Panc1 (cell line): ENCODE data around the gene PSORS1C2. TPM values are rescaled to one million over a fixed set of nuclear protein-coding genes. Genes with fewer than 3 reads are reported as not detected.

Source experiments
- ATAC-seq: fragments of 200-7000 bp; cut with Tn5 transposase; 2 replicates; pipeline ENCODE4 v1.9.1; 2020; ENCODE audit warnings: mild to moderate bottlenecking, moderate library complexity
- BruUV-seq: library from RNA; stranded (reverse); fragments of 400-500 nt; replicated peaks from 2 replicates; lab custom pipeline; 2021; lab: Mats Ljungman, UMichigan
- CTCF ChIA-PET: fragments of 300-600 bp; sonication (Branson Sonifier 250); formaldehyde crosslinking; loops from one replicate; lab custom pipeline; 2022; ENCODE audit warnings: antibody characterized with exemption; lab: Charles Lee
- POLR2A ChIA-PET: fragments of 300-600 bp; sonication (Branson Sonifier 250); formaldehyde crosslinking; loops from one replicate; lab custom pipeline; 2022; ENCODE audit warnings: antibody characterized with exemption; lab: Charles Lee
- DNase-seq: peaks from one replicate; pipeline ENCODE4 v3.0.0-alpha.2; 2010; ENCODE audit warnings: low read depth, low spot score
- H3K27ac ChIP-seq: 2 replicates; pipeline ENCODE4 v1.5.1; 2011; ENCODE audit warnings: mild to moderate bottlenecking, low read length, inconsistent platforms
- H3K27me3 ChIP-seq: fragments of 200-500 bp; sonication (Bioruptor generic); 2 replicates; pipeline ENCODE4 v1.6.0; 2014; ENCODE audit warnings: low read length, inconsistent platforms; ENCODE audit not compliant: control insufficient read depth, insufficient read depth
- H3K36me3 ChIP-seq: fragments of 200-500 bp; sonication (Bioruptor generic); 2 replicates; pipeline ENCODE4 v1.5.1; 2014; ENCODE audit warnings: inconsistent platforms, mild to moderate bottlenecking, low read length, moderate library complexity; ENCODE audit not compliant: control insufficient read depth, insufficient read depth
- H3K4me1 ChIP-seq: 2 replicates; pipeline ENCODE4 v1.5.1; 2011; ENCODE audit warnings: inconsistent platforms, mild to moderate bottlenecking, low read length, moderate library complexity; ENCODE audit not compliant: control insufficient read depth, insufficient read depth
- H3K4me3 ChIP-seq, 2 experiments: 2 replicates each; pipeline ENCODE4 v1.5.1; 2011 to 2012; ENCODE audit warnings: low read depth in 2 of 2, low read length in 2 of 2, mild to moderate bottlenecking in 2 of 2, inconsistent platforms in 1 of 2, moderate library complexity in 1 of 2
- H3K9me3 ChIP-seq: fragments of 200-500 bp; sonication (Bioruptor generic); 2 replicates; pipeline ENCODE4 v1.5.1; 2014; ENCODE audit warnings: low read depth, mild to moderate bottlenecking, inconsistent platforms, low read length, moderate library complexity; ENCODE audit not compliant: control insufficient read depth, insufficient read depth
- CTCF ChIP-seq: fragments of 450-650 bp; IDR thresholded peaks from 2 replicates; pipeline ENCODE4 v1.5.1; 2017; ENCODE audit warnings: mild to moderate bottlenecking
- POLR2AphosphoS5 ChIP-seq: IDR thresholded peaks from 2 replicates; pipeline ENCODE4 v1.6.1; 2012; ENCODE audit warnings: mild to moderate bottlenecking, low read depth, low read length, moderate library complexity
- REST ChIP-seq, 2 experiments: IDR thresholded peaks; 2 replicates each; pipeline ENCODE4 v1.6.1; 2011 to 2012; ENCODE audit warnings: low read depth in 2 of 2, control low read depth in 1 of 2, low read length in 1 of 2, mild to moderate bottlenecking in 1 of 2, moderate library complexity in 1 of 2; ENCODE audit not compliant: insufficient read depth in 1 of 2
- SIN3A ChIP-seq: IDR thresholded peaks from 2 replicates; pipeline ENCODE4 v1.6.1; 2012; ENCODE audit warnings: low read depth, mild to moderate bottlenecking, low read length, moderate library complexity, borderline replicate concordance; ENCODE audit not compliant: insufficient read depth
- TCF7L2 ChIP-seq: IDR thresholded peaks from 2 replicates; pipeline ENCODE4 v1.6.1; 2011; ENCODE audit warnings: mild to moderate bottlenecking, low read depth, low read length, inconsistent platforms
- in situ Hi-C: cut with HindIII; loops from 2 replicates; pipeline ENCODE4 v1.10.0; 2016; ENCODE audit warnings: low sequenced_read_pairs, low pct_unique_long_range_greater_than_20kb
- intact Hi-C: fragments of 100-400 bp; cut with micrococcal nuclease; formaldehyde crosslinking; loops from one replicate; pipeline ENCODE4 v1.10.0; 2022; ENCODE audit not compliant: unreplicated experiment
- total RNA-seq: library from RNA; stranded (reverse); gene quantifications from one replicate; pipeline ENCODE4 v1.2.1, GENCODE V29; 2021; ENCODE audit not compliant: unreplicated experiment

The PSORS1C2 gene
- total RNA-seq, 1 experiment from 2014 or later: not detected

DNA sequence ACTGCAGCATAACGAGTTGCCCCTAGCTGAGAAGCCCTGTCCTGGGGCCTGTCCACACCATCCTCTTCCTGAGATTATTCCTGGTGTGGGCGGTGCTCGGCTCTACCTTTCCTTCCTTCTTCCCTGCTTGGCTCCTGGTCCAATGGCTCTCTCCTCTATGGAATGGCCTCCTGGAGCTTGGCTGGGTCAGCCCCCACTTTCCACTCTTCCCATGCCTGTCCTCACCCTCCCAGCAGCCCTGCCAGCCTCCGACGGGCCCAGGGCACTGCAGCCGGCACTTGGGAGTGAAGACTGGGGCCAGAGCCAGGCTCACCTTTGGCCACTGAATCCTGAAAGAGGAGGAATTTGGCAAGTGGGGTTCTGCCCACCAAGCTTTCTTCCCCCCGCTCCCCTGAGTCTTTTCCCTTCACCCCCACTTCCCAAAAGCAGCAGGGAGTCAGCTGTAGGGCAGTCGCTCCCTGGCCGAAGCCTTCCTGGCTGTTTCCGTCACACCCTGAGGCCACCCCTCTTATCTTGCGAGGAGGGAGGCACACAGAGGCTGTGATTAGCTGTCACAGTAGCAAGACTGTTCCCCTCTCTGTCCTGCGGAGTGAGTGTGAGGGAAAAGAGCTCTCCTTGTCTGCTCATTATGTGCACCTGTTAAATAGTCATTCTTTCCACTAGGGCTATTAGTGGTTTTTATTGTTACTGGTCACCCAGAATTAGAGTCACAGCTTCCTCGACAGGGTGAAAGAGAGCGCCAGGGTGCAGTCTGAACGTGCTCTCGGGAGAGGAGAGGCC, 12.3 kb downstream of the PSORS1C2 start:
- no peaks in the 10 kb centered on the region for H3K9me3 ChIP-seq
- TF ChIP-seq POLR2AphosphoS5 (no peak), CTCF (no peak), SIN3A (no peak), REST (IDR thresholded peaks at IDR 0.05; ENCODE audit: insufficient read depth in 1 of 2, low read depth in 2 of 2, low read length in 1 of 2) (no peak), TCF7L2 (no peak)
- H3K4me3 ChIP-seq: no peak overlapping the region
- in situ Hi-C loops (no loop called here), intact Hi-C loops (no loop called here)
- ATAC-seq: no peak
- no peak for DNase-seq
- H3K4me1 ChIP-seq: peaks cover 20% of the 10 kb centered on the region
- no peak overlapping the region for H3K27ac ChIP-seq
- CTCF ChIA-PET: interaction anchor here (0.6 kb wide), 1 partner anchor 659 kb away, joined by 3 read pairs; no protein-coding TSS in a partner anchor
- H3K27me3 ChIP-seq: peaks cover 2% of the 10 kb centered on the region; the same call in 1 of the 2 replicates
- no TSS peak for BruUV-seq
- no peaks in the 10 kb centered on the region for H3K36me3 ChIP-seq
- POLR2A ChIA-PET: no interaction called here

DNA sequence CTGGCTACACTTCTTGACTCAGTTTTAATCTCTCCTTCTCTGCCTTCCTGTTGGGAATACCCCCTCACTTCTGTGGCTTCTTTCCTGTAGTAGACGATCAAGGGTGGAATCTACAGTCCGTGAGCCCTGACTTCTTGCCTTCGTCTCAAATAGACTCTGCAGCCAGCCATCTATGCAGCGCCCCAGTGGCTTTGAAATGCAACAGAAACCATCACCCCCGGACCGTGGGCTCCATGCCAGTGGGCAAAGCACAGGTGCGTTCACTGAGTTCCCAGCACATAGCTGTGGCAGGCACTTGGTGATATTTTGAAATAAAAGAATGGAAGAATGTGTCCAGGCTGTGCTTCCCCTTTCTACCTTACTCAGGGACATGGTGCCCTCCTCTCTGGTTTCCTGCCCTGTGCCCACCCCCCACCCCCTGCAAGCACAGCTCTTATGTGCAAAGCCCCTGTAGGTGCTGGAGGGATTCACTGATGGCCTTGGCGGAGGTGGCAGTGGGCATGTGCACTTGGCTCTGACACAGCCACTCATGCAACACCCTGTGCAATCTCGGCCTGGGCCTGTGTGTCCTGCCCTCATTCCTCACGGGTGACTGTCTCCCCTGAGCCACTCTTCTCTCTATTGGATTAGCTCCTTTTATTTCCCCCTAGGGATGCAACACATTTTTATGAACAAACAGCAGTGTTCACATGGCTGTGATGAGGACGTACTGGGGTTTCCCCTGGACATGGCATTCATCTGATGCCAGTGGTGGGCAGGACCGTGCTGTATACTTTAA, 13.1 kb downstream of the PSORS1C2 start:
- H3K4me3 ChIP-seq: no peak overlapping the region
- no peaks in the 10 kb centered on the region for H3K9me3 ChIP-seq
- in situ Hi-C loops (no loop called here), intact Hi-C loops (no loop called here)
- peaks cover 2% of the 10 kb centered on the region; the same call in 1 of the 2 replicates for H3K27me3 ChIP-seq
- peaks cover 20% of the 10 kb centered on the region for H3K4me1 ChIP-seq
- TF ChIP-seq REST (IDR thresholded peaks at IDR 0.05; ENCODE audit: insufficient read depth in 1 of 2, low read depth in 2 of 2, low read length in 1 of 2): no peak
- no peak for TF ChIP-seq POLR2AphosphoS5
- TF ChIP-seq SIN3A: no peak
- no peak for TF ChIP-seq TCF7L2
- no peak for TF ChIP-seq CTCF
- BruUV-seq: no TSS peak
- DNase-seq (no peak), ATAC-seq (peak; percentile 24; the same call in 1 of the 2 replicates)
- H3K27ac ChIP-seq: no peak overlapping the region
- POLR2A ChIA-PET: interaction anchor here (0.7 kb wide), 1 partner anchor 212 kb away, joined by 3 read pairs; no protein-coding TSS in a partner anchor
- CTCF ChIA-PET: interaction anchor here (0.6 kb wide), 1 partner anchor 32 kb away, joined by 3 read pairs; no protein-coding TSS in a partner anchor
- H3K36me3 ChIP-seq: no peaks in the 10 kb centered on the region
